ES-I3 (cell line): ENCODE results near the gene ZNF396.

ENCODE experiments used
- H3K36me3 ChIP-seq: 2 replicates; pipeline ENCODE4 v1.6.1; 2013; ENCODE audit warnings: mild to moderate bottlenecking, low read length, control low read depth, moderate library complexity; ENCODE audit not compliant: insufficient read depth
- H3K4me1 ChIP-seq: 2 replicates; pipeline ENCODE4 v1.6.1; 2013; ENCODE audit warnings: mild to moderate bottlenecking, control low read depth, low read length; ENCODE audit not compliant: insufficient read depth
- H3K9ac ChIP-seq: 2 replicates; pipeline ENCODE4 v1.6.1; 2013; ENCODE audit warnings: low read depth, mild to moderate bottlenecking, low read length, moderate library complexity
- H3K9me3 ChIP-seq: 2 replicates; pipeline ENCODE4 v1.6.1; 2013; ENCODE audit warnings: mild to moderate bottlenecking, low read length, moderate library complexity; ENCODE audit not compliant: control insufficient read depth, insufficient read depth

Gene ZNF396

DNA sequence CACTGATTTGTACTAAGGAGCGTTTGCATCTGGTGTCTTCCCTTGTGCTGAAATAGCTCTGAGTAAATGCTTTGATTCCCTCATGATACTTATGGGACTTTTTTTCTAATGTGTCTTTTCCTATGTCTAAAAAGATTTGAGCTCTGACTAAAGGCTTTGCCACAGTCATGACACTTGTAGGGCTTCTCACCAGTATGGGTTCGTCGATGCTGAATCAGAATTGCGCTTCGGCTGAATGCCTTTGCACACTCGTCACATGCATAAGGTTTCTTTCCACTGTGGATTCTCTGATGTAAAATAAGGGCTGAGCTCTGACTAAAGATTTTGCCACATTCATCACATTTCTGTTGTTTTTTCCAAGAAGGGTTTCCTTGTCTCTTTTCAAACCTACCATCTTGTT is 8.0 kb downstream of the ZNF396 start:
- no peak overlapping the region for H3K9ac ChIP-seq
- H3K4me1 ChIP-seq = no peaks in the 10 kb centered on the region

DNA sequence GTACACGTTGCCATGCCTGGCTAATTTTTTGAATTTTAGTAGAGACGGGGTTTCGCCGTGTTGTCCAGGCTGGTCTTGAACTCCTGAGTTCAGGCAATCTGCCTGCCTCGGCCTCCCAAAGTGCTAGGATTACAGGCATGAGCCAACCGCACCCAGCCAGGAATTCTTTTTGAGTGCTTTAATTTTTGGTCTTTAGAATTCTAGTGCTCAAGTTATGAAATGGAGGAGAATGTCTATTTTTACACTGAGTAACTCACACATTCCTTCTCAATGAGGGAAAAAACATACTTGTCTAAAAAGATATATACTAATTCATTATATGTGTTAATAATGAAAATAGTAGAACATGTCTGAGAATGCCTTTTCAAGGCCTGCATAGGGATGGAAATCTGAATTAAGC is 8.5 kb downstream of the ZNF396 start:
- Histone ChIP-seq H3K9me3 (no peaks in the 10 kb centered on the region), H3K4me1 (no peaks in the 10 kb centered on the region), H3K9ac (no peak overlapping the region), H3K36me3 (no peaks in the 10 kb centered on the region)

More for the DNA sequence above, 8.0 kb downstream of the ZNF396 start:
- Histone ChIP-seq H3K36me3 (no peaks in the 10 kb centered on the region), H3K9me3 (no peaks in the 10 kb centered on the region)

DNA sequence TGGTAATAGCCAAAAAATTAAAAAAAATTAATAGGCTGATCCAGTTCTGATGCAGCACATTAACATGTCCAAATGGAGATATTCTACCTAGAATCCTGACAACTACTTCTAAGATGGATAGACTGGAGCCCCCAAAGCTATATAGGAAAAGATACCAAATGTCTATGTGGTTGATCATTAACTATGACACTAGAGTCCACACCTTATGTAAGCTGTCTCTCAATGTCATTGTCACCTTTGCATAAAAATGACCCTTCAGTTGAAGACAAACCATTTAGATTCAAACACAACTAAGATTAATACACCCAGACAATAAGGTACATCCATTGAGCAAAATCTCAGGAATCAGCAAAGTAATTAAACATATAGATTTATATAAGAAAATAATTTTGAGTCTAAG is 14.6 kb downstream of the ZNF396 start:
- Histone ChIP-seq H3K9ac (no peak overlapping the region), H3K9me3 (no peaks in the 10 kb centered on the region; the same call in 1 of the 2 replicates), H3K36me3 (no peaks in the 10 kb centered on the region), H3K4me1 (no peaks in the 10 kb centered on the region)

DNA sequence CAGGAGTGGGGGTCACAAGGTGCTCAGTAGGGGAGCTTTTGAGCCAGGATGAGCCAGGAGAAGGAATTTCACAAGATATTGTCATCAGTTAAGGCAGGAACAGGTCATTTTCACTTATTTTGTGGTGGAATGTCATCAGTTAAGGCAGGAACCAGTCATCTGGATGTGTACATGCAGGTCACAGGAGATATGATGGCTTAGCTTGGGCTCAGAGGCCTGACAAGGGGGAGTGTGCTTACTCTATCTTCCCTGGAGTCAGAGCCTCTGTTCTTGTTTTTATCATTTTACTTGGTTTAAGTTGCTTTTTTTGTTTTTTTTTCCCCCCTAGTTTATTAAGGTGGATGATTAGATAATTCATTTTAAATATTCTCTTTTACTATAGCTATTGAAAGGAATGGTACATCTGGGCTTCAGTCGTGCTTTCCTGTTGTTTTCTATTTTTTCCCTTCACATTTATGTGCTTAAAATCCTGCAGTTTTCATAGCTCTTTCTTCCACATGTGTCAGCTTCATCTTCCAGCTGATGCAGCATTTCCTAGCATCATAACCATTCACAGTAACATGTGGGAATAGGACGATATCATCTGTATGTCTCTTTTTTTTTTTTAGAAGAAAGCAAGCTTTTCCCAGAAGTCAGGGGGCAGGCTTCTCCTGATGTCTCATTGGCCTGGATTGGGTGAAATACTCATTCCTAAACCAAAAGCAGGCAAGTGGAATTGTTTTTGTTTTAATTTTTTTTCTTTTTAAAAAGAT is 15.4 kb downstream of the ZNF396 start:
- H3K9ac ChIP-seq = no peak overlapping the region
- no peaks in the 10 kb centered on the region for H3K36me3 ChIP-seq
- H3K9me3 ChIP-seq = no peaks in the 10 kb centered on the region; the same call in 1 of the 2 replicates
- no peaks in the 10 kb centered on the region for H3K4me1 ChIP-seq

DNA sequence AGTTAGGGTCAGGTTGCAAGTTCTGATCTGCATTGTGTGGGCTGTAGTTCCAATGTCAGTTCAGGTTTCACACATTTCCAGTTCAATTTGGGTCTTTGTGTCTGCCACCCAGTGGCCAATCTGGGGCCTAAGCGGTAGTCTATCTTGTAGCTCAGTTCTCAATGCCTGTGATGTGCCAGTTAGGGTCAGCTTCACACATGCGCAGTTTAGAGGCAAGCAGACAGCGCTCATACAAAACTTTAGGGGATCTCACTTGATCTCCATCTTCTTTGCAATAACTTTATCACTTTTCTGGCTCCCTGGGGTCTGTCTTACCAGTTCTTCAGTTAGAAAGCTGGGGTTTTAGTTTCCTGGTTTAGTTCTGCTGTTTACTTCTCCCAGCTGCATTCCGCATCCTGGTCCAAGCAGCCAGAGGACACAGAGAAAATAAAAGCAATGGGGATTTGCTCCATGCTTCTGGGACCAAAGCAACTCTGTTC is 22.0 kb downstream of the ZNF396 start:
- Histone ChIP-seq H3K4me1 (peaks cover 9% of the 10 kb centered on the region; the same call in 1 of the 2 replicates), H3K36me3 (no peaks in the 10 kb centered on the region), H3K9ac (0 out of 2 replicates have a peak overlapping the region, but pooled peaks have one; percentile 2), H3K9me3 (peaks cover 28% of the 10 kb centered on the region)

DNA sequence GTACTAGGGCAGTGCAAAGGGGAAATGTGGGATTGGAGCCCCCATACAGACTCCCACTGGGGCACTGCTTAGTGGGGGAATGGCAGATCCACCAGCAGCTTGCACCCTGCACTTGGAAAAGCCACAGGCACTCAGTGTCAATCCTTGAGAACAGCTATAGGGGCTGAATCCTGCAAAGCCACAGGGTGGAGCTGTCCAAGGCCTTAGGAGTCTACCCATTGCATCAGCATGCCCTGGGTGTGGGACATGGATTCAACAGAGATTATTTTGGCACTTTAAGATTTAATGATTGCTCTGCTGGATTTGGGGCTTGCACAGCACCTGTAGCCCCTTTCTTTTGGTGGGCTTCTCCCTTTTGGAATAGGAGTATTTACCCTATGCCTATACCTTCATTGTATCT is 24.4 kb downstream of the ZNF396 start:
- Histone ChIP-seq H3K9ac (no peak overlapping the region), H3K9me3 (peaks cover 28% of the 10 kb centered on the region), H3K4me1 (peaks cover 9% of the 10 kb centered on the region; the same call in 1 of the 2 replicates), H3K36me3 (no peaks in the 10 kb centered on the region)

DNA sequence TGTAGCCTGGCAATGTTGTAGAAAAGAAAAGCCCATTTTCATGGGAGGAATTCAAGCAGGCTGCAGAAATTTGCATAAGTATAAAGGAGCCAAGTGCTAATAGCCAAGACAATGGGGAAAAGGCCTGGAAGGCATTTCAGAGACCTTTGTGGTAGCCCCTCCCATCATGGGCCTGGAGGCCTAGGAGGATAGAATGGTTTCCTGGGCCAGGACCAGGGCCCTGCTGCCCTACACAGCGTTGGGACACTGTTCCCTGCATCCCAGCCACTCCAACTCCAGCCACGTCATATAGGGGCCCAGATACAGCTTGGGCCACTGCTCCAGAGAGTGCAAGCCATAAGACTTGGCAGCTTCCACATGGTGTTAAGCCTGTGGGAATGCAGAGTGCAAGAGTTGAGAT is 24.9 kb downstream of the ZNF396 start:
- no peaks in the 10 kb centered on the region for H3K36me3 ChIP-seq
- H3K9ac ChIP-seq = no peak overlapping the region
- H3K4me1 ChIP-seq = peaks cover 9% of the 10 kb centered on the region; the same call in 1 of the 2 replicates
- peaks cover 28% of the 10 kb centered on the region for H3K9me3 ChIP-seq

DNA sequence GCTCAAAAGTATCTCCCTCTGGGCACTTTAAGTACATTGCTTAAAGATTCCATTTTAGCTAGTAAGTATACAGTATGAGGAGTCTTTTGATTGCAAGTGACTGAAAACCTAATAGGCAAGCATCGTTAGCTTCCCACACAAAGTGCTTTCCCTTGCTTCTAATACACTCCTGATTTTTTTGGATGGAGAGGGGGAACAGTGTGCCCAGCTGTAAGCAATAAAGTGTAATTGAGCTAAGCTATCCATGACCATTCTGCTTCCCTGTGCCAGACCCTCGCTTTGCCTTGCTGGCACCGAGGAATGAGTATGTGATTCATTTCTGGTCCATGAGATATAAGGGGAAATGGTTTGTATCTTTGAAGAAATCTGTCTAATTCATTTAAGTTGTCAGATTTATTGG is 29.1 kb downstream of the ZNF396 start:
- H3K9me3 ChIP-seq = peaks cover 21% of the 10 kb centered on the region

DNA sequence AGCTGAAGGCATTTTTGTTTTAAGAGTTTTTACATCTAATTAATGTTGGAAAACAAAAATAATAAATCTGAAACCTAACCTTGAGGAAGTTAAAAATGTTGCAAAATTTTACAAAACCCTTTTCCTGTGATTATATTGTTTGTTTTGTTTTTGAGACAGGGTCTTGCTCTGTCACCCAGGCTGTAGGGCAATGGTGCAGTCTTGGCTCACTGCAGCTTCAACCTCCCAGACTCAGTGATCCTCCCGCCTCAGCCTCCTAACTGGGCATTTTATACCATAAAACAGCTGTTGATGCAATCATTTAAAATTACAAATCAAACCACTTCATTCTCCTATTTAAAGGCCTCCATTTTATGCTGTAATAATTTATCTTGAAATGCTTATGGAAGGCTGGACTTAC is 31.2 kb downstream of the ZNF396 start:
- Histone ChIP-seq H3K36me3 (no peaks in the 10 kb centered on the region), H3K9ac (no peak overlapping the region), H3K9me3 (peaks cover 2% of the 10 kb centered on the region; the same call in 1 of the 2 replicates), H3K4me1 (peaks cover 8% of the 10 kb centered on the region; the same call in 1 of the 2 replicates)

More for the DNA sequence above, 29.1 kb downstream of the ZNF396 start:
- Histone ChIP-seq H3K9ac (no peak overlapping the region), H3K4me1 (peaks cover 8% of the 10 kb centered on the region; the same call in 1 of the 2 replicates), H3K36me3 (no peaks in the 10 kb centered on the region)

DNA sequence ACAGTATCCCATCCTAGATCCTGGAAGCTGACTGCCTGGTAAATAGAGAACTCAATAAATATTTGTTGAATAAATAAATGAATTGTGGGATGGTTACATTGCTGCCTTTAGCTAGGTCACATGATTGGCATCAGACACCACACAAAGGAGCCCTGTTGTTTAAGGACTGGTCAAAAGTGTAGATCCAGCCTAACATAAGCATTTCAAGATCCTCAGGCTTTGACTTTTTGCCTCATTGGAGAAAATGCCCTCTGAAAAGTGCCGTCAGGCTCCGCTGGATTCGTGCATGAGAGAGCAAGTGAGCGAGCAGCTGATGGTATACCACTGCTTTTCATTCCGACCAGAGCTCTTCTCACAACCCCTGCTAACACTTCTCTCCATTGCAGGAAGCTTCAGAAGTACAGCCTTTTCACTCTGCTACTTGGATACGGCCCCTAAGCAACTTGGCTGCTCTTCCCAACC is 31.6 kb downstream of the ZNF396 start:
- peaks cover 8% of the 10 kb centered on the region; the same call in 1 of the 2 replicates for H3K4me1 ChIP-seq
- peaks cover under 1% of the 10 kb centered on the region; the same call in 1 of the 2 replicates for H3K36me3 ChIP-seq
- no peaks in the 10 kb centered on the region for H3K9me3 ChIP-seq
- peak overlapping the region; percentile 38; the same call in 1 of the 2 replicates for H3K9ac ChIP-seq

DNA sequence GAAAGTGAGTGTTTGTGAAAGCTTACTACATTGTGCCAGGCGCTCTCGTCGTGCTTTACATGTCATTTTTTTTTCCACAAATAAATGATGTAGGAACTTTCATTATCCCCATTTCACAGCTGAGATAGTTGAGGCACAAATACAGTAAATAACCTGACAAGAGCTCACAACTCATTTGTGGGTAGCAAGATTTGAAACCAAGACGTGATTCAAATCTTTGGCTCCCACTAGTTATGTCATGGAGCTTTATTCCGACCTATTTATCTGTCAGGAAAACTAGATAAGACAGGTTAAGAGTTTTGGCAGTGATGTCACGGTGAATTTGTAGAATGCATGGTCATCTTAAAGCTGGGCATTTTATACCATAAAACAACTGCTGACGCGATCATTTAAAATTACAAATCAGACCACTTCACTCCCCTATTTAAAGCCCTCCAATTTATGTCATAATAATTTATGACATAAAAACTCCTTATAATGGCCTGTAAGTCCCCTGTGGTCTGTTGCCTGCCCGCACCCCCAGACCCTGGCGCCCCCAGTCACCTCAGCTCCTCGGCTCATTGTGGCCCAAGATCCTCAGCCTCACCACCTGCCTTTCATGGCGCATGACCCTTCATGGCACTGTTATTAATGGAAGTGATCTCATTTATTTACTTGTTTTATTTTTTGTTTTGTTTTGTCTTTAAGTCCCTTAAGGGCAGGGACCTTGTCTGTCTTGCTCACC is 32.2 kb downstream of the ZNF396 start:
- peaks cover 8% of the 10 kb centered on the region; the same call in 1 of the 2 replicates for H3K4me1 ChIP-seq
- H3K9ac ChIP-seq = peak overlapping the region; percentile 97; the same call in 1 of the 2 replicates
- no peaks in the 10 kb centered on the region for H3K9me3 ChIP-seq
- H3K36me3 ChIP-seq = peaks cover 6% of the 10 kb centered on the region

DNA sequence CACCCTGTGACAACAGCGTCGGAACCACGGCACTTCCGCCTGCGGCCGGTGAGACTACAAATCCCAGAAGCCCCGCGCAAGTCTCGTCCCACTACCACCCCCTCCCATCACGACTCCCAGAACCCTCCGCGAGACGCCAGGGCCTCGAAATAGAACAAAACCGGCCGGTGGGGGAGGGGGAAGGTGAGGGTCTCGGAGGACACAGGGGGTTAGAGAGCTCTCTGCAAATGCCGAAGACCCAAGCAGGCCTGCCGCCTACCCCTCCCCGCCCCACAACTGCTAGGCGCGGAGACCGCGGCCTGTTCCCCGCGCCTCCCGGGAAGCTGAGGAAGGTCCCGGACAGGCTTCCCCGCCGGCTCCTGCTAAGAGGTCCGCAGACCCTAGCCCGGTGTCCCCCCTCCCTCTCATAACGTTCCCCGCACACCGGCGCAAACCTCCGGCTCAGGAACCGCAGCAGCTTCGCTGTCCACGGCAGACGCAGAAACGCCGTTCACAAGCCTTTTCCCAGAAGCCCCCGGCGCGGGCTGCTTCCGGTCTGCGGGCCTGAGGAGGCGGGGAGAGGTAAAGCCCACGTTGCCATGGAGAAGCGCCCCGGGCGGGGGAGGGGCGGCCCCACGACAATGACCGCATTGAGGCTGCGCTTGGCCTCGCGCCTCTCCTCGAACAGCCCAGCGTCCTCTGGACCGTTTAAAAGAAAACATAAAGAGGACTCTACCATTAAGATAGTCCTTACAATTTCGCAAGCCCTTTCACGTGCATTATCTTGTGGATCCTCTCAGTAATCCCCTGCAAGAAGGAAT is 33.0 kb downstream of the ZNF396 start, which contains the start of gene ZNF24:
ZNF24 (minus strand) TSS at position 485 of the 800 bp plus-strand sequence. CDS start 3,770 bp downstream, outside the sequence.
- no peaks in the 10 kb centered on the region for H3K9me3 ChIP-seq
- peaks cover 13% of the 10 kb centered on the region for H3K36me3 ChIP-seq
- H3K9ac ChIP-seq = peak within 1 kb of the TSS; percentile 97
- H3K4me1 ChIP-seq = peaks cover 8% of the 10 kb centered on the region; the same call in 1 of the 2 replicates

DNA sequence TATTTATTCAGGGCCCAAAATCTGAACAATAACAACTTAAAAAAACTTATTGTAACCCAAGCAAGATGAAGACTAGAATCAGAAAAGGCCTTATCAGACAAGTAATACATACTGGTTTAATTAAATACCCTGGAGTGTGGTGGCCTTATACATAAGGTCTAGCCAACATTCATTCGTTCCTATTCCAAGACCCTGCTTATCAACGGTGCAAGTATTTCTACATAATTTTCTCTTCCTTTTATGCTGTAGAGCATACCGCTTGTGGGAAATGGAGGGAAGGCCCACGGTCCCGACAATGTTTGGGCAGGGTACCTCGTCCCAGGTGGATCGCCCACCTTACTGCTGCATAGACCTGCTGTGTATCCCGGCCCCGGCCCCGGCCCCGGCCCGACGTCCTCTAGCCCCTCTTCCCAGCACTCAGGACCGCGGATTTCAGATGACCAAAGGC is 33.6 kb downstream of the ZNF396 start:
- Histone ChIP-seq H3K9ac (peak overlapping the region; percentile 97; the same call in 1 of the 2 replicates), H3K9me3 (no peaks in the 10 kb centered on the region), H3K36me3 (peaks cover 18% of the 10 kb centered on the region), H3K4me1 (peaks cover 8% of the 10 kb centered on the region; the same call in 1 of the 2 replicates)
